NCI-H2107 (cell line): ENCODE measurements around the gene CACFD1.
"Not testable (repeated sequence)": the region's sequence is repeated elsewhere in the genome, so short reads cannot be mapped to it uniquely, and the experiment has no call there.

Source experiments
- DNase-seq: peaks from one replicate; lab custom pipeline; 2025; lab: John Stamatoyannopoulos, UW

The CACFD1 gene

GRCh38 chr9:133440874-133441273 lies 18.9 kb upstream of the CACFD1 start:
- DNase-seq: no peak

GRCh38 chr9:133441571-133441970 lies 18.2 kb upstream of the CACFD1 start:
- DNase-seq: no peak

GRCh38 chr9:133443248-133443647 lies 16.5 kb upstream of the CACFD1 start:
- no peak for DNase-seq

GRCh38 chr9:133443982-133444381 lies 15.8 kb upstream of the CACFD1 start:
- DNase-seq: peak; percentile 63

- no peak for DNase-seq
Measured at GRCh38 chr9:133445293-133445969, 14.3 kb upstream of the CACFD1 start.

- no peak for DNase-seq
Measured at GRCh38 chr9:133448487-133448972, 11.2 kb upstream of the CACFD1 start.

- DNase-seq: no peak
Measured at GRCh38 chr9:133449760-133450159, 10.0 kb upstream of the CACFD1 start.

- not testable (repeated sequence) for DNase-seq
Measured at GRCh38 chr9:133451865-133452264, 7.9 kb upstream of the CACFD1 start.

- DNase-seq: no peak
Measured at GRCh38 chr9:133452562-133452961, 7.2 kb upstream of the CACFD1 start.

- DNase-seq: no peak
Measured at GRCh38 chr9:133453651-133454050, 6.1 kb upstream of the CACFD1 start.

- DNase-seq: no peak
Measured at GRCh38 chr9:133454325-133454724, 5.5 kb upstream of the CACFD1 start.

- DNase-seq: no peak
Measured at GRCh38 chr9:133454943-133455673, 4.7 kb upstream of the CACFD1 start.

GRCh38 chr9:133455936-133456335 lies 3.8 kb upstream of the CACFD1 start:
- no peak for DNase-seq

GRCh38 chr9:133456409-133456808 lies 3.4 kb upstream of the CACFD1 start:
- DNase-seq: no peak

- no peak for DNase-seq
Measured at GRCh38 chr9:133457233-133457632, 2.5 kb upstream of the CACFD1 start.

GRCh38 chr9:133457748-133458147 lies 2.0 kb upstream of the CACFD1 start:
- DNase-seq: no peak

- DNase-seq: no peak
Measured at GRCh38 chr9:133458643-133459312, 1.0 kb upstream of the CACFD1 start.

- peak; percentile 28 for DNase-seq
Measured at GRCh38 chr9:133460405-133461175, 812 bp downstream of the CACFD1 start.

- DNase-seq: no peak
Measured at GRCh38 chr9:133461975-133462374, 2.2 kb downstream of the CACFD1 start.

- DNase-seq: no peak
Measured at GRCh38 chr9:133463234-133463863, 3.6 kb downstream of the CACFD1 start.

GRCh38 chr9:133463864-133464615 lies 4.3 kb downstream of the CACFD1 start:
- DNase-seq: no peak
